ENCODE measurements around the gene ZNF600.
"Not testable (repeated sequence)": the region's sequence is repeated elsewhere in the genome, so short reads cannot be mapped to it uniquely, and the experiment has no call there.

The ZNF600 gene

GRCh38 chr19:52786464-52787354, at the start of gene ZNF600:
Gene ZNF600, minus strand, starts transcription at chr19:52786791. Its CDS starts 7,903 bp downstream, at chr19:52778888.
- DNase-seq (ENCODE audit: low read depth) = not testable (repeated sequence)

GRCh38 chr19:52834289-52834688, 47.7 kb upstream of the ZNF600 start:
- DNase-seq (ENCODE audit: low read depth) = not testable (repeated sequence)

- DNase-seq (ENCODE audit: low read depth) = not testable (repeated sequence)
Measured at GRCh38 chr19:52833541-52833940, 47.0 kb upstream of the ZNF600 start.

GRCh38 chr19:52829866-52830265, 43.3 kb upstream of the ZNF600 start:
- not testable (repeated sequence) for DNase-seq (ENCODE audit: low read depth)

- no peak for DNase-seq (ENCODE audit: low read depth)
Measured at GRCh38 chr19:52825765-52826164, 39.2 kb upstream of the ZNF600 start.

- no peak for DNase-seq (ENCODE audit: low read depth)
Measured at GRCh38 chr19:52823676-52824075, 37.1 kb upstream of the ZNF600 start.

- not testable (repeated sequence) for DNase-seq (ENCODE audit: low read depth)
Measured at GRCh38 chr19:52821204-52821960, 34.8 kb upstream of the ZNF600 start, which contains the start of gene ZNF28. Gene ZNF28, minus strand, starts transcription at chr19:52821633. Its CDS starts 3,675 bp downstream, at chr19:52817958.

- not testable (repeated sequence) for DNase-seq (ENCODE audit: low read depth)
Measured at GRCh38 chr19:52820472-52821203, 34.0 kb upstream of the ZNF600 start.

GRCh38 chr19:52809801-52810200, 23.2 kb upstream of the ZNF600 start:
- DNase-seq (ENCODE audit: low read depth) = no peak

- DNase-seq (ENCODE audit: low read depth) = not testable (repeated sequence)
Measured at GRCh38 chr19:52799950-52800640, 13.5 kb upstream of the ZNF600 start.

- DNase-seq (ENCODE audit: low read depth) = no peak
Measured at GRCh38 chr19:52789440-52789839, 2.8 kb upstream of the ZNF600 start.

GRCh38 chr19:52786078-52786463, 520 bp downstream of the ZNF600 start:
- DNase-seq (ENCODE audit: low read depth) = no peak

GRCh38 chr19:52785506-52785905, 1.1 kb downstream of the ZNF600 start:
- no peak for DNase-seq (ENCODE audit: low read depth)

GRCh38 chr19:52782864-52783263, 3.7 kb downstream of the ZNF600 start:
- not testable (repeated sequence) for DNase-seq (ENCODE audit: low read depth)

- DNase-seq (ENCODE audit: low read depth) = no peak
Measured at GRCh38 chr19:52778811-52779210, 7.8 kb downstream of the ZNF600 start.

- DNase-seq (ENCODE audit: low read depth) = not testable (repeated sequence)
Measured at GRCh38 chr19:52756447-52756846, 30.1 kb downstream of the ZNF600 start.

GRCh38 chr19:52749780-52750179, 36.8 kb downstream of the ZNF600 start:
- DNase-seq (ENCODE audit: low read depth) = no peak

- DNase-seq (ENCODE audit: low read depth) = peak; percentile 20
Measured at GRCh38 chr19:52748336-52748950, 38.1 kb downstream of the ZNF600 start.

- DNase-seq (ENCODE audit: low read depth) = not testable (repeated sequence)
Measured at GRCh38 chr19:52745919-52746318, 40.7 kb downstream of the ZNF600 start.

GRCh38 chr19:52743091-52743490, 43.5 kb downstream of the ZNF600 start:
- DNase-seq (ENCODE audit: low read depth) = no peak

GRCh38 chr19:52742516-52742915, 44.1 kb downstream of the ZNF600 start:
- no peak for DNase-seq (ENCODE audit: low read depth)
